Erythroblast (primary cell): ENCODE data around the gene PCBP2.

Experiments
- GATA1 ChIP-seq: IDR thresholded peaks from 2 replicates; pipeline ENCODE4 v1.6.1; 2011; ENCODE audit warnings: low read depth, mild to moderate bottlenecking, control low read depth, low read length, moderate library complexity
- POLR2A ChIP-seq: IDR thresholded peaks from 2 replicates; pipeline ENCODE4 v1.6.1; 2011; ENCODE audit warnings: mild to moderate bottlenecking, low read length

DNA sequence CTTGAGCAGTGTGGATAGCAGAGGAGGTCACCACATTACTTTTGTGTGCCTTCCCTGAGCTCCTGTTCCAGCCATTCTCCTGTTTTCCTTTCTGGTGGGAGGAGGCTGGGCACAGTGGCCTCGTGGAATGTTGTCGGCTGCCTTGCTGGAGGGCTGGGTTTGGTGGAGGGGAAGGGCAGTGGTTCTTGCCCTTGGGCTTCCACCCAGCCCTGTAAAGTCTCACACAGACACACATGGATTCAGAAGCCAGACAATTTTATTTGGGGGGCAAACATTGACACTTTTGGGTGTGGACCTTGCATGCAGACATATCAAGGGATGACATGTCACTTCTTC lies 54.5 kb downstream of the PCBP2 start:
- no peak for TF ChIP-seq POLR2A
- TF ChIP-seq GATA1: no peak
